Memory B cell (primary cell): ENCODE data around the gene MTCH1.
"Not testable (repeated sequence)": the region's sequence is repeated elsewhere in the genome, so short reads cannot be mapped to it uniquely, and the experiment has no call there.

Source experiments
- ATAC-seq: fragments of 150-1000 bp; cut with Tn5 transposase; 2 replicates; pipeline ENCODE4 v1.10.0; 2021; ENCODE audit warnings: low read depth, mild to moderate bottlenecking, moderate library complexity
- DNase-seq, 2 donors: peaks; one replicate each; pipeline ENCODE4 v3.0.0; 2022; ENCODE audit warnings: low spot score in 2 of 2
- H3K27ac Mint-ChIP-seq: one replicate; pipeline ENCODE4 v1.8.0; 2022; ENCODE audit warnings: mild to moderate bottlenecking, moderate library complexity, mixed read lengths
- H3K27me3 Mint-ChIP-seq: one replicate; pipeline ENCODE4 v1.8.0; 2022; ENCODE audit warnings: mixed read lengths
- H3K36me3 Mint-ChIP-seq: one replicate; pipeline ENCODE4 v1.8.0; 2022; ENCODE audit warnings: mild to moderate bottlenecking, mixed read lengths
- H3K4me1 Mint-ChIP-seq: one replicate; pipeline ENCODE4 v1.8.0; 2022; ENCODE audit warnings: mixed read lengths
- H3K4me3 Mint-ChIP-seq: one replicate; pipeline ENCODE4 v1.8.0; 2022; ENCODE audit warnings: mild to moderate bottlenecking, moderate library complexity, mixed read lengths
- H3K9me3 Mint-ChIP-seq: one replicate; pipeline ENCODE4 v1.8.0; 2022; ENCODE audit warnings: mixed read lengths

Gene MTCH1

DNA sequence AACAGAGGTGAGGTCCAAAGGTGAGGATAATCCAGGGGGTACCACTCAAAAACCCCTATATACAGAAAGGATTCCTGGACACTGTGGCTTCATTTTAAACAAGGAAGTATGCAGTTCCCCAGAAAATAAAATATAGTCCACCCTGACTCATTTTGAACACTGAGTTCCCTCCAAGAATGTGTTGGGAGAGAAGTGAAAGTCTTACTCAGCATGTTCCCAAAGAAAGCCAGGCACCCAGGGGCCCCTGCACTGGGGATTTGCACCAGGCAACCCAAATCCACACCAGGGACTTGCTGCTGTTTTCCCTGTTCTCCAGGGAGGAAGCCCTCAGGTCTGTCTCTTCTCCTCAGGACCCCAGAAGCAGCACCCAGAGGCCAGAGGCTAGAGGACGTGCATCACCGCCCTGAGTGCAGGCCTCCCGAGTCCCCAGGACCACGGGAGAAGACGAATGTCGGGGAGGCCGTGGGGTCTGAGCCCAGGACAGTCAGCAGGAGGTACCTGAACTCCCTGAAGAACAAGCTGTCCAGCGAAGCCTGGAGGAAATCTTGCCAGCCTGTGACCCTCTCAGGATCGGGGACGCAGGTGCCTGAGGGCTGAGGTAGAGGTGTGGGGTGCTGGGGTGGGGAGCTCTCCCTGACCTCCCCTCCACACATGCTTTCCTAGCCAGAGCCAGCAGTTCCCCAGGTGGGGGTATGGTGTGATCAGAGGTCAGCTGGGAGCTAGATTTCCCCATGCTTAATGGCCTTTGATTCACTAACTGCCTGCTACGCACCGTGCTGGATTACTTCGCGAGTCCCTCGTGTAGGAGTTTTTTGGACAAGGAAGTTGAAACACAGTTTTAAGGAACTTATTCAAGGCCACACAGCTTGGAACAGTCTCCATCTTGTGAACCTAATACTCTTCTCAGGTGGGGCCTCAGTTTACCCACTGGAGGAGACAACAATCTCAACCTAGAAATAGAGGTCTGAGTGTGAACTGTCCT, 22.8 kb upstream of the MTCH1 start:
- Mint-ChIP-seq H3K36me3 (peaks cover 32% of the 10 kb centered on the region), H3K4me3 (peak overlapping the region; percentile 99), H3K27ac (no peak overlapping the region), H3K27me3 (no peaks in the 10 kb centered on the region), H3K9me3 (no peaks in the 10 kb centered on the region), H3K4me1 (peaks cover 34% of the 10 kb centered on the region)
- no peak for ATAC-seq
- no peak for DNase-seq

DNA sequence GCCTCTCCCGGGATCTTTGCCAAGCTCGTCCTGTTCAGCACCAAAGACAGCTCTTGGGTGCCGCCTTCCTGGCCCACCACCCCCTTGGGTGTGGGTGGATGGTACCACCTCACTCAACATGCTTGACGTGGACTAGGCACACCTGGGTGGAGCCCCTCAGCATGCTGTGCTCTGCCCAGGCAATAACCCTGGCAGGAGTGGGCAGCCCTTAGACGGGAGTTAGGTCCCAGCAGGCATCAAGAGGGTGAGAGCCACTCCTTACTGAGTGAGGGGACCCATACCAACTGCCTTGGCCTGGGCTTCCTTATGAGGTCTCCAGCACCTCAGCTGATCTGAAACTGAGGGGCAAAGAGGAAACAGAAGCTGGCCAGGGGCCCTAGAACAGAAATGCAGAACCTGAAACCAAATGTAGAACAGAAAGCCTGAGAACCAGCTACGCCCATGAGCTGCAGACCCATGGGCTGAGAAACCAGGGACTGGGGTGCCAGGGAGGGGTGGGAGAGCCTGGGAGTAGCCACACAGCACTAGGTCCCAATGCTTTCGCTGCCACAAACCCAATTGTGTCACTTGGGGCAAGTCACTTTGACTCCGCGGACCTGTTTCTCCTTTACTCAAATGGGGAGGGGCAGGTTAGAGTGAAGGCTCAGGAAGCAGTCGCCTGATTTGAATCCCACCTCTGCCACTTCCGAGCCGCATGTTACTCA, 21.5 kb upstream of the MTCH1 start:
- Mint-ChIP-seq H3K27me3 (no peaks in the 10 kb centered on the region), H3K4me1 (peaks cover 41% of the 10 kb centered on the region), H3K4me3 (peak overlapping the region; percentile 99), H3K9me3 (no peaks in the 10 kb centered on the region), H3K27ac (peak overlapping the region; percentile 77), H3K36me3 (peaks cover 31% of the 10 kb centered on the region)
- peak; percentile 62 for ATAC-seq
- DNase-seq: peak; percentile 47 to 54

DNA sequence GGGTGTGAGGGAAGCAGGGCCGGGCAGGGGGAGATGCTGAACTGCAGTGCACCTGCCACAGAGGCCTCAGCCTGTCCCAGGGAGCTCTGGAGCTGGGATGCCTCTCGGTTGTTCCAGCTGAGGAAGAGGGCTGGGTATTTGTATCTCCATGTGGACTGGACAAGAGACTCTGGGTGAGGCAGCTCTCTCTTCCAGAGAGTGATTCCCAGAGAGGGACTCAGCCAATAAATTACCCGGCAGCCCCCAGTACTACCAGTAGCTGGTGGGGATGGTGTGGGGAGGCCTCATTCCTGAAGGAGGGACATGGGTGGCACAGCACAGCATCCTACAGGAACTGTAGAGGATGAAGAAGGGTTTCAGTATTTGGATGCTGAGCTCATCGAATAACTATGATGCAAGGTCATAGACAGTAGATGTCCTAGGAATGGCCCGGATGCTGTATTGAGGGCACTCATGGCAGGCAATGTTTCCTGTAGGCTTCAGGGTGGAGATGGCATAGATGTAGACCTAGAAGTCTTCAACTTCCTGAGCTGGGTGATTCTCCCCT, 20.9 kb upstream of the MTCH1 start:
- peak overlapping the region; percentile 99 for H3K4me3 Mint-ChIP-seq
- H3K27ac Mint-ChIP-seq: peak overlapping the region; percentile 77
- no peaks in the 10 kb centered on the region for H3K27me3 Mint-ChIP-seq
- ATAC-seq (no peak), DNase-seq (no peak)
- H3K9me3 Mint-ChIP-seq: no peaks in the 10 kb centered on the region
- peaks cover 28% of the 10 kb centered on the region for H3K36me3 Mint-ChIP-seq
- peaks cover 47% of the 10 kb centered on the region for H3K4me1 Mint-ChIP-seq

DNA sequence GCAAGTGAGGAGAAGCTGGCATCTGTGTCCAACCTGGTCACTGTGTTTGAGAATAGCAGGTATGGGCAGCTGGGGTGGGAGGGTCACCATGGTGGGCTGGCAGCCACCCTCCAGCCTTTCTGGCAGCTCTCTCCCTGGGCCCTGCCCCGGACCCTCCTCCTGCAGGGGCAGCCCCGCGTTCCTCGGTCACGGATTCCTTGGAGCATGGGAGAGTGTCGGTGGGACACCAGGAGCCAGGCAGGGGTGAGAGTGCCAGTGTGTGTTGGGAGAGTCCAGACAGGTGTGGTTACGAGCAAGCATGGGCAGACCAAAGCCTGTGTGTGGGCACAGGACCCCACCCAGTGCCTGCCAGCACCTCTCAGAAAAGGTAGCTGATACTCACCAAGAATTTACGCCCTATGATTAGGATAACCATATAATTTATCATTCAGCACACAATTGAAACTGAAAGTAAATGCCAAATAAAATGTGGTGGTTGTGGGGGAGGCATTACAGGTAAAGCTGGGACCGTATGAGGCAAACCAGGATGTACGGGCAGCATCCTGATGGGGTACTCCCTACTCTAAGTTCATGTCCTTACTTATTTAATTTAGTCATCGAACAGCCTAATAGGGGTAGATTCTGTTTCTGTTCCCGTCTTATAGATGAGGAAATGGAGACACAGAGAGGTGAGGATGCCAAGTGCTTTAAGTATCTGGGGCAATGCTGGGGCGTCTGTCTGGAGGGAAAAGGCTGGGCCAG, 20.0 kb upstream of the MTCH1 start:
- Mint-ChIP-seq H3K4me1 (peaks cover 49% of the 10 kb centered on the region), H3K27ac (peak overlapping the region; percentile 77), H3K9me3 (no peaks in the 10 kb centered on the region), H3K4me3 (peak overlapping the region; percentile 99), H3K36me3 (peaks cover 22% of the 10 kb centered on the region), H3K27me3 (no peaks in the 10 kb centered on the region)
- DNase-seq (no peak), ATAC-seq (peak; percentile 6)

DNA sequence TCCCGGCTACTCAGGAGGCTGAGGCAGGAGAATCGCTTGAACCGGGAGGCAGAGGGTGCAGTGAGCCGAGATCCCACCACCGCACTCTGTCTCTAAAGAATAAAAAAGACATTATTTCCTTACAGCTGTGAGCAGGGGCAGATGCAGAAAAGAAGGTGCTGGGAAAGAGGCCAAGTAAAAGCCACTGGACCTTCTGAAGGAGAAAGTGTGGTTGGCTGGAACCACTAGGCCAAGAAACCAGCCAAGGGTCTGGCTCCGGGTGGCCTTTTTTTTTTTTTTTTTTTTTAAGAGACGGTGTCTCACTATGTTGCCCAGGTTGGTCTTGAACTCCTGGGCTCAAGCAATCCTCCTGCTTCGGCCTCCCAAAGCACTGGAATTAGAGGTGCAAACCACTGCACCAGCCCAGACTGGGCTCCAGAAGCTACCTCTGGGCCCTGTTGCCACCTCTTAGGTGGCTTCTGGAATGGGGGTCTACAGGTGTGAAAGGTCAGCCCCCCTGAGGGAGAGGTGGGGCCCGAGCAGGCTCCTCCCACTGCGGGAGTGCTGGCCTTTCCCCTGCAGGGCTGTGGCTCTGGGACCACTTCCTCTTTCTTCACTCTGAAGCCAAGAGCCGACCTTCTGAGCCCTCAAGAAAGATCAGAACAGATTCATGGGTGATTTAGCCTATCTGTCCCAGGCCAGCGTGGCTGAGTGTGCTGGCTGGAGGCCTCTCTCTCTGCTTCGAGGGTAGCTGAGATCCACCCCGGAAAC, 19.2 kb upstream of the MTCH1 start, which contains the start of gene FGD2:
Gene FGD2 (plus strand): TSS at position 595 of the 750 bp plus-strand sequence. CDS start 163 bp downstream, outside the sequence.
- Mint-ChIP-seq H3K4me1 (peaks cover 44% of the 10 kb centered on the region), H3K4me3 (peak within 1 kb of the TSS; percentile 99), H3K27me3 (no peaks in the 10 kb centered on the region), H3K9me3 (no peaks in the 10 kb centered on the region), H3K27ac (peak within 1 kb of the TSS; percentile 77), H3K36me3 (peaks cover 19% of the 10 kb centered on the region)
- peak; percentile 78 to 79 for DNase-seq
- peak; percentile 77 for ATAC-seq

DNA sequence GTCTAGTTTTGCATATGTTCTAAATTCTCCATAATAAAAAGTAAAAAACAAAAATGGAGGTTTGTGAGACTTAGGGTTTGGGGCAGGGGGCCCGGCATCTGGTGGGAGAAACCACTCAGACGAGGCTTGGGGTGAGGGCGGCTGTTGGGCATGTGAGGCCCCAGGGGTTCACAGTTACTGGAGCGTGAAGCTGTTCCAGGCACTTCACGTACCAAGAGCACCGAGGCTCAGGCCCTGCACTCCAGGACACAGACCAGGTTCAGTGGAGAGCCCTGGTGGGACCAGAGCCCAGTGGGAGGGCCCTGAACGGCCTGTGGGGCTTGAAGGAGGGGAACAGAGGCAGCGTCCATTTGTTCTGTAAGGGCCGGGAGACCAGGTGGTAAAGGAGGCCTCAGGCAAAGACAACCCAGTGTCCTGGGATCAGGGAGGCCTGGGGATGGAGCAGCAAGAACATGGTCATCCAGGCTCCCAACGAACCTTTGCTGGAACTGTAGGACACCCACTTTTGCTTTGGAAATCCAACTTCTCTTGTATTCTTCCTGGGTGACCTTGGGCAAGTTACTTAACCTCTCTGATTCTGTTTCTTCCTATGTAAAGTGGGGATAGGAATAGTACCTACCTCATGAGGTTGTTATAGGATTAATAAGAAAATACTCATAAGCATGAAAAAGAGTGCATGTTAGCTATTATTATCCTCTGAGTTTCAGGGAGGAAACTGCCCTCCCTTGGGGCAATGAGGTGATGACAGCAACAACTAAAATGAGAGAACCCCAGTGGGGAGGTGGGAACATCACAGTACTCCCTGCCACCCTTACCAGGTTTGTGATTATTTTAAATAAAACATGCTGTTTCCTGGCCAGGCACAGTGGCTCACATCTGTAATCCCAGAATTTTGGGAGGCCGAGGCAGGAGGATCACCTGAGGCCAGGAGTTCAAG, 18.3 kb upstream of the MTCH1 start:
- peaks cover 46% of the 10 kb centered on the region for H3K4me1 Mint-ChIP-seq
- peak; percentile 64 for ATAC-seq
- DNase-seq: peak in 1 of 2 donors; percentile 49
- H3K9me3 Mint-ChIP-seq: no peaks in the 10 kb centered on the region
- H3K4me3 Mint-ChIP-seq: peak overlapping the region; percentile 79
- H3K27ac Mint-ChIP-seq: peak overlapping the region; percentile 77
- H3K36me3 Mint-ChIP-seq: peaks cover 17% of the 10 kb centered on the region
- no peaks in the 10 kb centered on the region for H3K27me3 Mint-ChIP-seq

DNA sequence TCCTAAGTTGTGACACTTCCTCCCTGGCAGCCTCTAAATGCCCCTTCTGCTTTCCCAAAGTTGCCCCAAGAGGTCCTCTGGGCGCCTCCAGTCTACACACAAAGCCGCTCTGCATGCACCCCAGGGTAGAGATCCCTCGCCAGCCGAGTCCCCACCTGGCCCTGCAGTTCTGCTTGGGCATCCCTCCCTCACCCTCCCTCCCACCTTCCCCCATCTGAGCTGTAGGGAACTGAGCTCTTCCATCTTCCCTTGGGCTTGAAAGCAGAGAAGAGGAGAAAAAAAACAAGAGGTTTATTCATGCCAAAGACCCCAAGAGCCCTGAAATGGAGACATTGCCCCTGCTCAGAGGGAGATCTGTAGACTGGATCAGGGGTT, 13.7 kb upstream of the MTCH1 start:
- Mint-ChIP-seq H3K4me3 (no peak overlapping the region), H3K27me3 (no peaks in the 10 kb centered on the region), H3K36me3 (no peaks in the 10 kb centered on the region), H3K27ac (no peak overlapping the region), H3K9me3 (no peaks in the 10 kb centered on the region), H3K4me1 (peaks cover 35% of the 10 kb centered on the region)
- ATAC-seq (no peak), DNase-seq (no peak)

DNA sequence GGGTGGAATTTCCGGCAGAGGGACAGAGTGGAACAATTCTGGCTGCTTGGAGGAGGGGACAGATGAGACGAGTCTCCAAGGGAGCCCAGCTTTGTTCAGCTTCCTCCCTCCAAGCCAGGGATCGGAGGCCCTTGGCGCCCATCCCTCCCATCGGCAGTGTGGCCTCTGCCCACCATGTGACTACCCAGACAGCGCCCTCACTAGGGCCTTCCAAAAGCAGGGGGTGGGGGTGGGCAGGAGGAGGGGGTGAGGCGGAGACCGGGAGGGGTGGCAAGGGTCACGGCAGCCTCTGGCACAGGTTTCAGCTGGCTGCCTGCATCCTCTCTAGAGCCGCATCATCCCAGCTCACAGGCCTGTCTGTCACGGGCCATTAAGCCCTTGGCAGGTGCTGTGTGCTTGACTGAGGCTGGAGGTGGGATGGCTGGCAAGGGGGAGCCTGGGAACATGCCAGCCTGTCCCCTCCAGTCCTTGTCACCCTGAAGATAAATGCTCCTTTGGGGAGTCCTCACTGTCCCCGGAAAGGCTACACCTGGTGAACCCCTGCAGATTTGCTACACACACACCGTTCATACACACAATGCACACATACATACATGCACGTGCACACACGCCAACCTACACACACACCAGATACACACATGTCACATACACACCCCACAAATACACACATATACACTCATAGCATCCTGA, 13.2 kb upstream of the MTCH1 start:
- Mint-ChIP-seq H3K27ac (no peak overlapping the region), H3K27me3 (no peaks in the 10 kb centered on the region), H3K9me3 (no peaks in the 10 kb centered on the region), H3K4me3 (no peak overlapping the region), H3K36me3 (no peaks in the 10 kb centered on the region), H3K4me1 (peaks cover 32% of the 10 kb centered on the region)
- ATAC-seq (no peak), DNase-seq (no peak)

DNA sequence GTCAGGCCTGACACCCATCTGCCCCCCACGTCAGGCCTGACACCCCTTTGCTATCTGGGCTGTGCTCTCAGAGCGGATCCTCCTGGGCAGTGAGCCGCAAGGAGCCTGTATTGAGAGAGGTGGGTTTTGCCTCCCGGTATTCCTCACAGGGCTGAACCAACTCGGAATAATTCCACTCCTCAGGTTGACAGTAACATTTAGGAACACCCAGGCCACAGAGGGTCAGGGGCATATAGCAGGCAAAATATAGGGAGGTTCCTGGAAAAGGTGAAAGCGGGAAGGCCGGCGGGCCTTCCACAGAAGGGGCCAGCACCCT, 12.7 kb upstream of the MTCH1 start:
- Mint-ChIP-seq H3K36me3 (no peaks in the 10 kb centered on the region), H3K9me3 (no peaks in the 10 kb centered on the region), H3K27ac (no peak overlapping the region), H3K4me1 (peaks cover 28% of the 10 kb centered on the region), H3K4me3 (no peak overlapping the region), H3K27me3 (no peaks in the 10 kb centered on the region)
- ATAC-seq (no peak), DNase-seq (no peak)

DNA sequence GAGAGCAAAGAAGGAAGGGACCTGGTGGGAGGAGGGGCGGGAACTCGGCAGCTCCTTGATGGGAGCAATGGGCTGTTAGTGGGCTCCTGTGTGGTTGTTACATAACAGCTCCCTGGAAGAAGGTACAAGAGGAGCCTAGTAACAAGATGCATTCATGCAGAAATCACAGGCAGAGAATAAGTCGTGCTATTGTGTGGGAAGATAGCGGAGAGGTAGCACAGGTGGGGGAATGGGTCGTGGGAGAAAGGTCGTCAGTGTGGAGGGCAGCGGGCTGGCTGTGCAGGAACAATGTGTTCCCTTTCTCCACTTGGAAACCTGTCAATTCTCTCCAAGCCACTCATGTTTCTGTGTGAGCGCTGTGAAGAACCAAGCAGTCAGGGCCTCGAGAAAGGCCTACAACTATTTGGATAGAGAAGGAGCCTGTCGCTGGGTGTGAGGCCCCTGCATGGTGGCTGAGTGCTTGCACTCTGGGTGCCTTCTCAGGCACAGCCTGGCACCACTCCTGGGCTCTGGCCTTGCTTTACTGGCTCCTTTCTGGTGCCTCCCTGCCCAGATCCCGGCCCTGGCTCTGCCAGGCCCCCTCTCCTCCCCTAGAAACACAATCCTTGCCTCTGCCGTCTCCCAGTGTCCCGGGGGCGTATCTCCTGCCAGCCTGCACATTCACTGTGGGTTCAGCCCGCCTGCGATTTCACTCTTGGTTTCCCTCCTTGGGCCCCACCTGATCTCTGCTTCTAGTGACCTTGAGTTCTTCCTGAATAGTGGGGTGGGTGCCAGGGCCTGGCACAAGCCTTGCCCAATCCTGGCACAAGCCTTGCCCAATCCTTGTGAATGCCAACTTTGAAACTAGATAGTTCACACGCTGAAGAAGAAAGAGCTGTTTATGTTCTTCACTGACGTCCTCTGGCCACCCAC, 12.1 kb upstream of the MTCH1 start:
- DNase-seq: no peak
- Mint-ChIP-seq H3K9me3 (no peaks in the 10 kb centered on the region), H3K27me3 (no peaks in the 10 kb centered on the region), H3K36me3 (no peaks in the 10 kb centered on the region), H3K4me3 (no peak overlapping the region), H3K27ac (no peak overlapping the region), H3K4me1 (peaks cover 27% of the 10 kb centered on the region)
- ATAC-seq: no peak

DNA sequence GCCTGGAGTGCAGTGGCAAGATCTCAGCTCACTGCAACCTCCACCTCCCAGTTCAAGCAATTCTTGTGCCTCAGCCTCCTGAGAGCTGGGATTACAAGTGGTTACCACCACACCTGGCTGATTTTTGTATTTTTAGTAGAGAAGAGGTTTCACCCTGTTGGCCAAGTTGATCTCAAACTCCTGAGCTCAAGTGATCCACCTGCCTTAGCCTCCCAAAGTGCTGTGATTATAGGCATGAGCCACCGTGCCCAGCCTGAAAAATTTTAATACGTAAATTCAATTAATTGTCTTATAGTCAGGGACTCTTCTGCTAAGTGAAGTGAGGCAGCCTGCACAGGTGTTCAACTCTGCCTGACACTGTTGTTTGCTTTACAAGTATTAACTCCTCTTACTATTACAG, 4.4 kb upstream of the MTCH1 start:
- not testable (repeated sequence) for H3K4me1 Mint-ChIP-seq, H3K36me3 Mint-ChIP-seq, H3K4me3 Mint-ChIP-seq, H3K9me3 Mint-ChIP-seq, H3K27me3 Mint-ChIP-seq, ATAC-seq, DNase-seq, H3K27ac Mint-ChIP-seq
